Esophagus (tissue), 2 donors: ENCODE results near the gene GRIK3. TPM values are rescaled to one million over a fixed set of nuclear protein-coding genes. Genes with fewer than 3 reads are reported as not detected.

Experiments
- H3K27ac ChIP-seq, 2 donors: one replicate each; pipeline ENCODE4 v1.5.1; 2013; ENCODE audit warnings: low read depth in 2 of 2, mild to moderate bottlenecking in 2 of 2, inconsistent platforms in 1 of 2, low read length in 1 of 2, moderate library complexity in 1 of 2
- H3K27me3 ChIP-seq, 2 donors: one replicate each; pipeline ENCODE4 v1.6.1; 2013; ENCODE audit warnings: low read length in 2 of 2, control low read depth in 1 of 2, mild to moderate bottlenecking in 1 of 2; ENCODE audit not compliant: insufficient read depth in 2 of 2, control insufficient read depth in 1 of 2
- H3K36me3 ChIP-seq, 2 donors: one replicate each; pipeline ENCODE4 v1.6.1; 2013; ENCODE audit warnings: low read length in 1 of 2; ENCODE audit not compliant: control insufficient read depth in 2 of 2, insufficient read depth in 2 of 2
- H3K4me1 ChIP-seq, 2 donors: one replicate each; pipeline ENCODE4 v1.6.1; 2013; ENCODE audit warnings: low read length in 1 of 2; ENCODE audit not compliant: control insufficient read depth in 2 of 2, insufficient read depth in 2 of 2
- H3K4me3 ChIP-seq, 2 donors: one replicate each; pipeline ENCODE4 v1.5.1; 2013; ENCODE audit warnings: low read length in 2 of 2, mild to moderate bottlenecking in 2 of 2, low read depth in 1 of 2, moderate library complexity in 1 of 2
- H3K9me3 ChIP-seq, 2 donors: one replicate each; pipeline ENCODE4 v1.6.1; 2013; ENCODE audit warnings: mild to moderate bottlenecking in 2 of 2, low read depth in 1 of 2, low read length in 1 of 2, moderate library complexity in 1 of 2; ENCODE audit not compliant: control insufficient read depth in 2 of 2, insufficient read depth in 1 of 2
- WGBS, 2 donors: extraction: QIAGEN DNeasy Blood & Tissue Kit; methylation state at CpG; one replicate each; pipeline ENCODE4 v1.1.7; 2013; 5-methylcytosine and 5-hydroxymethylcytosine counted together
- polyA plus RNA-seq, 2 donors: library from polyadenylated mRNA; stranded (reverse); fragments of 200-250 nt; gene quantifications; one replicate each; pipeline ENCODE4 v1.2.3, GENCODE V29; 2013
- donor health status: healthy with polysubstance abuse.
- donor health status: Bipolar disorder and iron deficiency.

GRIK3 gene
- polyA plus RNA-seq, 2 donors = 0.13 to 0.16 TPM

DNA sequence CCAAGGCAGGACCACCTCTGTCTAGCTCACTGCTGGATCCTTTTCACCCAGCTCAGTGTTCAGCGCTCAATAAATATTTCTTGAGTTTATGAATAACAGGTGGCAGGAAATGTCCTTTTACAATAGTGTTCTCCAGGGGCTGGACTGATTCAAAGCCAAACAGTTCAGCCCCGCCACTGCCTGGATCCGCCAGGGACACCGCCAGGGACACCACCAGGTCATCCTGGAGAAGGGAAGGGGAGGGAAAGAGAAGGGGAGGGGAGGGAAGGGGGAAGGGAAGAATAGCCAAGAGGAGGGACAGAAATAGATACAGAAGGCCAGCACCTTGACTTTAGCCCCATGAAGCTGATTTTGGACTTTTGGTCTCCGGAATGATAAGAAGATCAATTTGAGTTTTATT is 255.6 kb downstream of the GRIK3 start:
- H3K4me1 ChIP-seq = no peaks in the 10 kb centered on the region
- WGBS, 2 donors = 28 to 38% methylated on average over 5 of the region's 5 CpGs
- no peaks in the 10 kb centered on the region for H3K27me3 ChIP-seq
- H3K36me3 ChIP-seq = no peaks in the 10 kb centered on the region
- H3K27ac ChIP-seq = no peak overlapping the region
- no peak overlapping the region for H3K4me3 ChIP-seq
- no peaks in the 10 kb centered on the region for H3K9me3 ChIP-seq

GRCh38 chr1:36776948-36777831 is 257.1 kb downstream of the GRIK3 start:
- Histone ChIP-seq H3K4me1 (no peaks in the 10 kb centered on the region), H3K27me3 (no peaks in the 10 kb centered on the region), H3K36me3 (no peaks in the 10 kb centered on the region), H3K27ac (no peak overlapping the region), H3K4me3 (no peak overlapping the region), H3K9me3 (no peaks in the 10 kb centered on the region)
- WGBS, 2 donors = 51 to 55% methylated on average over 10 of the region's 10 CpGs

DNA sequence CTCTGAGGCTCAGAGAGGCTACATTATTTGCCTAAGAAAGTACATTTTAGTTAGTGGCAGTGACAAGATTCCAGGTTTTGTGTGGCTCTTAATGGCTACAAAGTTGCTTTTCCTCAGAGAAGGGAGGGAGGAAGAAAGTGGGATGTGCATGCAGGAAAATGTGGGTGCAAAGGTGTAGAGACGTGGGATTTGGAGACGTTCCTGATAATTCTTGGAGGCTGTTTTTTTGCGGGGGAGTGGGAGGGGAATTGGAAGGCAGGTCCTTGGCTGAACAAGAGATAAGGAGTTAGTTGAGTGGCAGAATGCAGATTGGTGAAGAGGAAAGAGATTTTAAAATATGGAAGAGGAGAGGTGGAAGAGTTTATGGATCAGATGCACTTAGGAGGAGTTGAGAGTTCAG is 258.1 kb downstream of the GRIK3 start:
- Histone ChIP-seq H3K4me1 (no peaks in the 10 kb centered on the region), H3K9me3 (no peaks in the 10 kb centered on the region), H3K27ac (no peak overlapping the region), H3K36me3 (no peaks in the 10 kb centered on the region), H3K4me3 (no peak overlapping the region), H3K27me3 (peaks cover 0 to 3% of the 10 kb centered on the region in 2 donors)
- 38 to 44% methylated on average over 3 of the region's 3 CpGs for WGBS, 2 donors

DNA sequence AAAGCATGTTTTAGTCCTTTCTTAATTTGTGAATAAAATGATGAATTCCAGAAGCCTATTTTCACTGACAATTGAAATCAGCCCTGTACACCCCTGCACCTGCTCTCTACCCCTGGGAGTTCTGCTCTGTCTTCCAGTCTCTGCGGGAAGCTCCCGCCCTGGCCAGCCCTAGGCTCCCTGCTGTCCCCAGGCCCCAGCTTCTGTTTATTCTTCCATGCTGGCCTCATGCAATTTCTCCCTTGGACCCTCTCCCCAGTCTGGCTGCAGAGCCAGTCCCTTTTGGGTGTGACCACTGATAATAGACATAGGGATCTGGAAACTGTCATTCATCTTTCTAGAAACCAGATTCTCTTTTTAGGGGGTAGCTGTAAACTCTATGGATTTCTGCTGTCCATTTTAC is 258.6 kb downstream of the GRIK3 start:
- peaks cover 0 to 3% of the 10 kb centered on the region in 2 donors for H3K27me3 ChIP-seq

GRCh38 chr1:36773827-36774541 is 260.3 kb downstream of the GRIK3 start:
- Histone ChIP-seq H3K27ac (no peak overlapping the region), H3K4me3 (no peak overlapping the region), H3K36me3 (no peaks in the 10 kb centered on the region), H3K27me3 (peaks cover 0 to 3% of the 10 kb centered on the region in 2 donors), H3K4me1 (no peaks in the 10 kb centered on the region), H3K9me3 (no peaks in the 10 kb centered on the region)
- 76 to 87% methylated on average over 13 of the region's 13 CpGs for WGBS, 2 donors

More for the DNA sequence above, 258.6 kb downstream of the GRIK3 start:
- no peaks in the 10 kb centered on the region for H3K4me1 ChIP-seq
- no peaks in the 10 kb centered on the region for H3K9me3 ChIP-seq
- H3K36me3 ChIP-seq = no peaks in the 10 kb centered on the region
- no peak overlapping the region for H3K4me3 ChIP-seq
- 30 to 44% methylated on average over 2 of the region's 2 CpGs for WGBS, 2 donors
- H3K27ac ChIP-seq = no peak overlapping the region

DNA sequence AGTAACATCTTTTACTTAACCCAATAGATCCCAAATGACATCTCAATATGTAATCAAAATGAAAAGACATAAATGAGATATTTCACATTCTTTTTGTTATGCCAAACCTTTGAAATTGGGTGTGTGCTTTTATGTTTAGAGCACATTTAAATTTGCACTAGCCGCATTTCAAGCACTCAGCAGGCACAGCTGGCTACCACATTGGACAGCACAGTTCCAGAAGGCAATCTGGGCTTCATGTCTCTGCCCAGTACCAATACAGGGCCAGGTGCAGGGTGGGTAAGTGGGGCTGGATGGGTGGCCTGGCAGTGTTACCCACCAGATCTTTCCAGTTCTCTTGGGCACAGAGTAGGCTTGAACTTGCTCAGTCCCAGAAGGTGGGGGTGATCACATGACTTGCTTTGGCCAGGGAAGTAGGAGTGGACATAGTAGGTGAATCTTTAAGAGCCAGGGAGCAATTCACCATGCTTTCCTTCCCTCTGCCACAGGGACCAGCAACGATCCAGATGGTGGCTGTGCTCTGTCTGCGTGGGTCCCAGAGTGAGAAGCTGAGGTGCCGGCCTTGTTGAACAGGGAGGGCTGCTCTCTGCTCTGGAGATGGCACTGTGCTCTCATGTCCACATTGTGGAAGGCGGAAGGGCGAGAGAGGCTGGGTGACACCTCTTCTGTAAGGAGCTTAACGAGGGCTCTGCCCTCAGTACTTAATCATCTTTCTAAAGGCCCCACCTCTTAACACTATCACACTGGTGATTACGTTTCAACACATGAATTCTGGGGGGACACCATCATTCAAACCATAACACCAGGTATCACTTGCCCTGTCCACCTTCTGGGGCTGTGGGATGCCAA is 261.4 kb downstream of the GRIK3 start:
- Histone ChIP-seq H3K36me3 (no peaks in the 10 kb centered on the region), H3K4me1 (no peaks in the 10 kb centered on the region), H3K27me3 (peaks cover 0 to 3% of the 10 kb centered on the region in 2 donors), H3K9me3 (no peaks in the 10 kb centered on the region), H3K4me3 (no peak overlapping the region), H3K27ac (no peak overlapping the region)
- WGBS, 2 donors = 74 to 77% methylated on average over 8 of the region's 8 CpGs

DNA sequence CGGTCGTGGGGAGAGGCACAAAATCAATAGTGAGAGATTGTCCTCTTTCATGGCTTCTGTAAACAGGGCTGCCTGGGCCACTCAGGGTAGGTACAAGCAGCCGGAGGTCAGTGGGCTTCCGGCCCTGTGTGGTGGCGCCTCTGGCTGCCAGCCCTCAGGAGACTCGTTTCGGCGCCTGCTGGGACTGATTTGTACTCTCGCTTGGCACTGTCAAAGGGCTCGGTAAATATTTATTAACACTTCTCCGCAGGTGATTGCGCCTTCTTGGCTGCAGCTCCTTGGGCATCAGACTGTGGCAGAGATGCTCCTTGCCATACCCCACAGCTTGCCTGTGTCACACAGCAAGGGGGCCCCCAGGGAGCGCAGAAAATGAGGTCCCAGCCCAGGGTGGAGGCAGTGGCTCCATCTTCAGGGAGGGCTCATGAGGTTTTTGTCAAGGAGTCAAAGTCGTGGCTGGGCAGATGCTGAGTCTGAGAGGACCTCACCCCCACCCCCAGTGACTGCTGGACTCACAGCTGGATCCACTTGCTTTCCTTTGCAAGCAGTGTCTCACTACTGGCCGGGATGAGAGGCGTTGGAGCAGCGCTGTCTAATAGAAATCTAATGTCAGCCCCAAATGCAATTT is 262.5 kb downstream of the GRIK3 start:
- WGBS, 2 donors = 9 to 12% methylated on average over 17 of the region's 17 CpGs
- peaks cover 0 to 3% of the 10 kb centered on the region in 2 donors for H3K27me3 ChIP-seq
- no peak overlapping the region for H3K4me3 ChIP-seq

GRCh38 chr1:36771240-36771639 is 263.1 kb downstream of the GRIK3 start:
- H3K27ac ChIP-seq = no peak overlapping the region
- H3K27me3 ChIP-seq = peaks cover 0 to 3% of the 10 kb centered on the region in 2 donors
- no peaks in the 10 kb centered on the region for H3K9me3 ChIP-seq
- no peaks in the 10 kb centered on the region for H3K4me1 ChIP-seq
- WGBS, 2 donors = 23% methylated on average over 7 of the region's 7 CpGs
- no peak overlapping the region for H3K4me3 ChIP-seq
- H3K36me3 ChIP-seq = no peaks in the 10 kb centered on the region

More for the DNA sequence above, 262.5 kb downstream of the GRIK3 start:
- Histone ChIP-seq H3K36me3 (no peaks in the 10 kb centered on the region), H3K4me1 (no peaks in the 10 kb centered on the region), H3K9me3 (no peaks in the 10 kb centered on the region), H3K27ac (no peak overlapping the region)
